HG03280 (cell line): ENCODE measurements around the gene STXBP6.

Source experiments
- ATAC-seq: cut with Tn5 transposase; IDR thresholded peaks from one replicate; pipeline ENCODE4 v1.9.1; 2021; ENCODE audit warnings: mild to moderate bottlenecking, moderate library complexity; ENCODE audit not compliant: unreplicated experiment

Gene STXBP6

DNA sequence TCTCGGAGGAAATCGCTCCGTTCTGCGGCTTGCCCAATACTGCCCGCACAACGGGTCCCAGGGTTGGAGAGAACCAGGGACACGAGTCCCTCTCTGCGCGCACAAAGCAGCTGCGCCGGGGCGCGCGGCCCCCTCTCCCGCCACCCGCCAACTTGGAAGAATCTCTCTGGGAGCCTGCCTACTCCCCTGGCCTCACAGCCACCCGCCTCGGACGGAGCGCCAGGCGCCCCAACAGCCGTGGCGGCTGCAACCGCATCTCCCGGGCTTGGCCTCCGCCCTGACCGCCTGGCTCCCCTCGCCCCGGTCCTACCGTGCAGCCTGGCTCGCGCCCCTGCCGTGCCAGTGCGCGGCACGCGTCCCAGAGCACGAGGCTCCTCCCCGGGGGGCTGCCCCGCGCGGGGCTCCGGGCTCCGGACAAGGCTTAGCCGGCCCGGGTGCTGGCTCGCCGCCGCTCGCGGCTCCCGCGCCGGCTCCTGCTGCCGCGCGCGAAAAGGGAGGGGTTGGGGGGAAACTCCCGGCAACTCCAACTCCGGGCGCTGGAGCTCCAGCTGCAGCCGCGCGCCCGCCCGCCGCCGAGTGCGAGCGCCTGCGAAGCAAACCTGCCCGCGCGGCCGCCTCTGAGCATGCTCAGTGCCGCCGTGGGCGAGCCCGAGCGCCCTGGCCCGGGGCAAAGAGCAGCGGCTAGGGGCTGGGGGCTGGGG lies at the start of gene STXBP6:
Gene STXBP6 (minus strand): TSS at position 580 of the 701 bp plus-strand sequence. CDS start 75,329 bp downstream, outside the sequence.
- ATAC-seq = no peak

DNA sequence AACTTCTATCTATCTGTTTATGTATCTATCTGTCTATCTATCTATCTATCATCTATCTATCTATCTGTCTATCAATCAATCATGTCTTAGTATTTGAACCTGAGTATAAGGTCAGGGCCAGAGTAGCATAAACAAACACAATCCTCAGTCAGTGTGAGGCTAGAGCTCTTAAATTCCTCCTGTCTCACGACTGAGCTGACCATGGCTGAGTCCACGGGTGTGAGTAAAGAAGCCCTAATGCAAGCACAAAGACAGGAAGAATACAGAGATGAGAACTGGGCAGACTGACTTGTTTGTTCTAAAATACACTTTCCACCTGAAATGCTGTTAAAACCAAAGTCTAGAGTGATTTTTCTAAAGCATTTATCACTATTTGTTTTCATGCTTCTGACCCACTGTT lies 47.2 kb upstream of the STXBP6 start:
- no peak for ATAC-seq

DNA sequence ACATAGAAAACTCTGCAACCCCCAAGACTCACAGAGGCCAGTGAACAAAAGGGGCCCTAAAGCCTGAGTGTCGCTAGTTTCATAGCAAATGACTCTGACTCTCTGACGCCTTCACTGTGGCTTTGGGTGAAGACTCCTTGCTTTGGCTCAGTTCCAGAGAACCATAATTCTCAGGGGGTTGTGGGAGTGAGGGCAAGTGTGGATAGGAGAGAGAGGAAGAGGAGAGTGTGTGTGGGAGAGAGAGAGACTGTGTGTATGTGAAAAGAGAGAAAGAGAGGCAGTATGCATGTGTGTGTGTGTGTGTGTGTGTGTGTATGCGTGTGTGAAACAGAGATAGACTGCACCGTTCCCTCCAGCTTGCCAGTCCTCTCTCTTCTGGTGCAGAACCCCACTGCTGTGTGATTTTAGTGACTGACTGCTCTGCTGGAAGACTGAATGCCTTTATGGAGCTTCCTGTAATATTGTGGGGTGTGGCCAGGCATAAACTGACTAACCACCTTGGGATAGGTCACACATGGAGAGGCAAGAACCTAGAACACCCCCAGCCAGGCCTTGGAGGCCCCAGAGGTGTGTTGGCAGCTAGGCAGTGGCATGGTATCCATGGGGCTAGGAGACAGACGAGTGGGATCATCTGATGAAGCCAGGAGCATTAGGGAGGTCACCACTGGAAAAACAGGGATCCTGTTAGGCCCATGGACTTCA lies 45.9 kb upstream of the STXBP6 start:
- no peak for ATAC-seq

DNA sequence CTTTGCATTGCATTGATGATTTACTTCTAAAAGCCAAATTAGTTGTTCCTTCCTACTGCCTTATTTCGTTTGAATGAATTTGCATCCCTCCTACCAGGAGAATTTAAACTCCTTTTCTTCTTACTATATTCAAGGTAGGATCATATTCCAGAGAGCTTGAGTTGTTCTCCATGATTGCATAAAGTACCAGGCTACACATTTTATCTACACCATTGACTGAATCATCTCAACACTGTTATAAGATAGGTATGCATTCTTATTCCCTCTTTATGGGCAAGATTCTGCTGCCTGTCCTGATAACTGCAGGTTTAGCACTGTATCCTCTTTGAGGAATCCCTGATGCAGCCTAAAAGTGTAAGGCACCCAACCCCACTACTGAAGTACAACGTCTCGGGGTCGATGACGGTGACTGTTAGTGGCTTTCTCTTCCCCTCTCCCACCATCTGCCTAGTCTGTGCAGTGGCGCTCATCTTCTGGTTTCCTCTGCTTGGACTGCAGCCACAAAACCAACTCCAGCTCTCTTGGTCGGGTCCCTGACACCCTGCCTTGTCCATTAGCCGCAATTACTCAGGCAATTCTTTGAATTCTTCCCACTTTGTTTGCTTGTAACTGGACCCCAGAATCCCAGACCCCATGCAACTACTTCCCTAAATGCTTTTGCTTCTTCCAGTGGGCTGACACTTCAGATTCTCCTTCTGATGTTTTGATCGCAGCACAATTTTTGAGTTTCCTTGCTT lies 44.4 kb upstream of the STXBP6 start:
- no peak for ATAC-seq

DNA sequence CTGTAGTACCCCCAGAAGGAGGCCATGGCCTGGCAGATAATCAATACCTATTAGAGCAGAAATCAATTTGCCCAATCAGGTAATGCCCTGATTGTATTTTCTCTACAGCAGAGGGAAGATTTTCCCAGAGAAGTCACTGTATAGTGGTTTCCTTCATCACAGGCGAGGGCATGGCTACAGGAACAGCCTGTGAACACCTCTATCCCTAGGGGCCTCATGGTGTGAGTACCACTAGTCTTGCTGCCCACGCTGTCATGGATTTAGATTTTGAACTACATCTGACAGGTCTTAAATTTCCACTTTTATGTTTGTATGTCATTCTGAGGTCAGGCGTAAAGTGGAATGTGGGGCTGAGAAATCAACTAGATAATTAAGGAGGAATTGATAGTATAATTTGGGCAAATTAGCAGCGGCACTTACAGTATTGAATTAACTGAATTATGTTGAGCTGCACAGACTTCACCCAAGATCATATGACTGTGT lies 42.4 kb upstream of the STXBP6 start:
- no peak for ATAC-seq

DNA sequence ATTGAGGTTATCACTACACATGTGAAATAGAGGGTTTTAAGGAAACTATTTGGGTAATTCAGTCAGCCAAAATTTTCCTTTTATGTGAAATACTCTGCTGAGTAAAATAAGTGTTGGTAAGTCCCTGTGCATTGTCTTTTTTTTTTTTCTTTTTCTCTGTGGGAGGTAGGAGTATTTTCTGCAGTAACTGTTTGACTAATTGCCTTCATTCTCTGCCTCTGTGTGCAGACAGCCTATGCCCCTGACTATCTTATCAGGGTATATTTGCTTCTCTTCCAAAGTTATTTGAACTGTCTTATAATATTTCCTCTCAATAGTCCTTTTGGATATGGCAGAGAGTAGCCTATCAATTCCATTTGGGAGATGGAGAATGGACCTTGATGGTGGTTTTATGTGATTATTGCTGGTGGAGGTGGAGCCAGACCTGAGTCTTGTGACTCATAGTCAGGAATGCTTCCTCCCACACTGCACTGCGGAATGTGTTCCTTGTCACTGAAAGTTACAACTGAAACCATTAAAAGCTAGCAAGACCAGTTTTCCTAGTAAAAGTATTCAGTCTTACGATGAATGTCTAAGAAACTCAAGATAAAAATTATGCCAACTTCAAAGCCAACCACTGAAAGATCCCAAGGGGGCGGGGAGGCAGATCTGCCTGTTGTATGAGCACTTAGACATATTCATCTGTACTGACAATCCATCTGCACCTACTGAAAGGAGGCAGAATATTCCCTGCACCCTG lies 40.9 kb upstream of the STXBP6 start:
- ATAC-seq = no peak

DNA sequence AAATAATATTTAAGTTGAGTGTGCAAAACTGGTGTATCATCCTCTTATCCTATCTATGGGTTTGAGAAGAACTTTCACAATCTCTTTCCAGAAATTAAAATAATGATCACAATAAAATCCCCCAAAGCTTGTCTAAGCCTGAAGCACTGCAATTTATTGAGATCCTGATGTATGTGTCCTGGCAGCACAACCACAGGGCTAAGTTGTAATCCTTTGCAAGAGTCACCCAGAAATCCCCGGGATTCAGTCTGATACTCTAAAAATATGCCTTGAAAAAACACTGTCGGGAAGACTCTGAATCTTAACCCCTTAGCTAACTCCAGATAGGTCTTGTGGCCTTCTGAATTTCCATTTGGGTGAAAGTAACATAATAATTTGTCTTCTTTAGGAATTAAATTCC lies 40.3 kb upstream of the STXBP6 start:
- ATAC-seq = no peak

DNA sequence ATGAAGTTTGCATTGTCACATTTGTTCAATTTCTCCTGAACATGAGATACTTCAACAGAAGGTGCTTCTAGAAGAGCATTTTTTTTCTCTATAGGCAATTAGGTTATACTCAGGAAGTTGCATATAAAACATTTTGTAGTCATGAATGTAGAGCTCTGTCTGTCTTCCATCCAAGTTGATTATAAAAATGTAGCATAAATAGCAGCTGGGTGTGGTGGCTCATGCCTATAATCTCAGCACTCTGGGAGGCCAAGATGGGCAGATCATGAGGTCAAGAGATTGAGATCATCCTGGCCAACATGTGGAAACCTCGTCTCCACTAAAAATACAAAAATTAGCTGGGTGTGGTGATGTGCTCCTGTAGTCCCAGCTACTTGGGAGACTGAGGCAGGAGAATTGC lies 39.5 kb upstream of the STXBP6 start:
- ATAC-seq = no peak

DNA sequence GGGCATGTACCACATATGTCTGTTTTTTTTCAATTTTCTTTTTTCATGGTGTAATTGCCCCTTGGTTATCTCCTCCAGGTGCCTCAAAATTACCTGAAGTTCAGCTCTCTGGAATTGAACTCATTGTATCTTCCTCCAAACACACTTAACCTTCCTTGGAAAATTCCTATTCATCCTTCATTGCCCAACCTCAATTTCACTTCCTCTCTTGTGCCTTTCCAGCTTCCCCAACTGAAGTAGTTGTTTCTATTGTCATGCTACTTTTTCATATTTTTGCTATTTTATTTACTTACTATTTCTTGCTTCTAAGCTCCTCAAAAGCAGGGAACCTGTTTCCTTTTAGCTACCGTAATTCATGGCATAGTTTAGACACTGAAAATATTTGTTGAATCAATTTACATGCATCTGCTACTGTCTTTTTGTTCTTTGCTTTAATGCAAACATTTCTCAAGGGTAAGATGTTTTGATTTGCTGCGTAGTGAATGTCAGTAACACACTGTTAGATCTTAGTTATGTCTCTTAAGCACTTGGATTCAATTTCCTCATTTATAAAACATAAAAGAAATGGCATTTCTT lies 37.0 kb upstream of the STXBP6 start:
- no peak for ATAC-seq

DNA sequence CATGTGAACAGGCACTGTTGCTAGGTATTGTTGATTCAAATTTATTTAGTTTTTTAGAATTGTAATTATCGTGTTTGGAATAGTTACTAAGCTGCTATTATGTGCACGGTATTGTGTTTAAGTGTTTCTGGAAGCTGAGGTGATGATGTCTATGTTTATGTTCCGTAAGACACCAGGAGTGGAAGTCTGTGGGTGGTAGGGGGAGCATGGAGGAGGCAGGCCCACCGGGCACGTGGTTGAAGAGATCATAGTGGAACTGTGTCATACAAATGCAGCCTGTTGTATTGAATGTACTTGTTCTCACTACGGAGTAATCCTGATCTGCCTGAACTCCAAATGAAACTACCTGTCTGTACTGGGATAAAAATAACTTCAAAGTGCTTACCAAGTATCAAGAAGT lies 36.1 kb upstream of the STXBP6 start:
- ATAC-seq = no peak

DNA sequence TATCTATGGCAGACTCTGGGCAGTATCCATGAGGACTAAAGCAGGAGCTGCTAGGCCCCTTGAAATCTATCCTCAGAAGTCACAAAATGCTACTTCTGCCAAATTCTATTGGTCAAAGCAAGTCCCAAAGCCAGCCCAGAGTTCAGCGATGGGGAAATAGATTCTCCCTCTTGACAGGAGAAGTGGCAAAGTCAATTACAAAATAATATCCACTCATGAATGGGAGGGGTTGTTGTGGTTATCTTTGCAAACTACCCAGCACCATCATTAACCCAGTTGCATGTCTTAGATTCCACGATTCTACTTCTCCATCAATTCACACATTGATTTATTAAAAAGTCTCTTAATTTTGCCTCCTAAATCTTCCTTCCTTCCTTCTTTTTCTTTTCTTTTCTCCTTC lies 30.7 kb upstream of the STXBP6 start:
- ATAC-seq = no peak

DNA sequence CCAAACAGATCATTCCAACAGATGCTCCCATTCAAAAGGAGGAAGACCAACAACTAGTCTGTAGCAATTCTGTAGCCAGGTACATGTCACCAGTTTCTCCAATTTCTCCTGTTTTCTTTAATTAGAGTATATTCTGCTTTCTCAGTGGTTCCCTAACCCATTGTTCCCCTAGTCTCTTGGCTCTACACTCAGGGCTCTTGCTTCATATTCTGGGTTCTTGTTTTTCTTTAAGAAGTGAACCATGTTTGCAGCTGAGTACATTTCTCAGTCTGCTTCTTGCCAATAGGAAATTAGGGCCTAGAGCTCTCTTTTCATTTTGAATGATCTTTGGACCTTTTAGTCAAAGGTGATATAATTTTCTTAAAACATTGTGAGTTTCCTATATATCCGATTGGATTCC lies 29.4 kb upstream of the STXBP6 start:
- no peak for ATAC-seq

DNA sequence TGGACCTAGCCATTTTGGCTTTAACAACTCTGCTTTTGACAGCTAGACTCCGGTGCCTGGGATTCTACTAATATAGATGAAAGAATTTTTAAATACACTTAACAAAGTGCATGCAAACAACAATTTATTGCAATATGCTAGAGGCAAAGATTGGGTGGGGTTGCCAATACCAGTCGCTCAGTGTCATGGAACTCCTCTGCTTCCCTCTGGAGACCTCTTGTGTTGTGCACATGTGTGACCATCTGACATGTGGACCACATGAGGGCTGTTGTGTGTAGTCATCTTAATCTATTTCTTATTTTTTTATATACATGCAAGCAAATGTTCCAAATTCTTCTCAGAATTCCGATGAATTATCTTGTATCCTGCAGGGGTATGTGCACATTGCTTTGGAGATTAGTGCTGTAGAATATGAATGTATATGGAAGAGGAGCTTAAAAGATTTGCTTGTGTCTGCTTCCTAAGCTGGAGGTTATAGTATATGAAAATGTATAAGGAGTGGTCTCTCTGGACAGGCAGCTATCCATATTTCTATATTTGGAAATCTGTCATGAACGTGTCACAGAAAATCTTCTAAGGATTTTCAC lies 24.2 kb upstream of the STXBP6 start:
- ATAC-seq = no peak

DNA sequence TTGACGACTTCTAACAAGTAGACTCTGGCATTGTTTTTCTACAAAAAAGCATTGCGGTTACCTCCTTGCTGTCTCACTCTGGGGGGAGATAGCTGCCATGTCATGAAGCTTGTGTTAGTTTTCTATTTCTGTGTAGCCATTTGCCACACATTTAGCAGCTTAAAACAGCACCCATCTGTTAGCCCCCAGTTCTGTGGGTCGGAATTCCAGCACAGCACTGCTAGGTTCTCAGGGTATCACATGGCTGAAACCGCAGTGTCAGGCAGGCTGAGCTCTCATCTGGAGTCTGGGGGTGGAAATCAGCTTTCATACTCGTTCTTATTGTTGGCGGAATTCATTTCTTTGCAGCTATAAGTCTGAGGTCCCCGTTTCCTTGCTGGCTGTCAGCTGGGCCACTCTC lies 19.9 kb upstream of the STXBP6 start:
- no peak for ATAC-seq

DNA sequence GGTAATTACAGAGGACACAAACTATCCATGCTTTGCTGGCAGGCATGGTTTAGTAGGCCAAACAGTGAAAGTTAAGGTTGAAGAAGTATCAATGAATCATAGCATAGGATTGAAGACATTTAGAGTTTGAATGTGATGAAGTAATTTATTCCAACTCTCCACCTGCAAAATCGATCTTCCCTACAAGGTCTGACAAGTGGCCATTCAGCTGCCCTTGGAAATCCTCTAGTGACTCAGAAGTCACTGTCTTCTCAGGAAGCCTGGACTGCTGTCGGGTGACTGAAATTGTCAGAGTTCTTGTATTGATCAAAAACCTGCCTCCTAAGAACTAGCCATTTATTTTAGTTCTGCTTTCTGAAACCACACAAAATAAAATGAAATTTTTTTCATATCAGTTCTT lies 17.7 kb upstream of the STXBP6 start:
- ATAC-seq = no peak

DNA sequence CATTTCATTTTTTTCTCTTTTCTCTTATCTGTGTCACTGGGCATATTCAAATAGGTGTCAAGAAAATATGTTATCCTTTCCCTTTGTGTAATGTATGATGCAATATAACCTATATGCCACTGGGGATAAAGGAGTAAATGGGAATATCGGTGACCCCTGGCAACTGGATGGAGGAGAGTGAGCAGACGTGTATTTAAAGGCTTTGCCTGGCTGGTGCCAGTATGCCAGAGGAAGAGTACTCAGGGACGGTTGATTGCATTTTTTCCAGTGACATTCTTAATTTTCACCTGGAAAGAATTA lies 12.0 kb upstream of the STXBP6 start:
- no peak for ATAC-seq

DNA sequence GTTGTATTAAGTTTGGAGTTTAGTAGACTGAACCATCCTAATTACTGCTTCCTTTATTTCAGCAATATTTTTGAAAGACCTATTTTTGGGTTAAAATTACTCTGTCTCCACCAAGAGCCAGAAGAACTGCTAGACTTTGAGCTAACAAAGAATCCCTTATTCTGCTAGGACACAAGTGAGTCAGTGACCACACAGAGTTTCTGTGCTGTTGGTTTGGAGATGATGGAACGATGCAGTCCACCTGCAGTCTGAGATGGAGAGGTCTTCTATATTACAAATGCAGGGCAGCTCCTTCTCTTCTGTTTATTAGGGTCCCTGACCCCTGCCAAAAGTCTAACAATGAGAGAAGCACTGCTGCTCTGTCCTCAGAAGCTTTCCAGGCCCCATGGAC lies 6.7 kb upstream of the STXBP6 start:
- no peak for ATAC-seq

DNA sequence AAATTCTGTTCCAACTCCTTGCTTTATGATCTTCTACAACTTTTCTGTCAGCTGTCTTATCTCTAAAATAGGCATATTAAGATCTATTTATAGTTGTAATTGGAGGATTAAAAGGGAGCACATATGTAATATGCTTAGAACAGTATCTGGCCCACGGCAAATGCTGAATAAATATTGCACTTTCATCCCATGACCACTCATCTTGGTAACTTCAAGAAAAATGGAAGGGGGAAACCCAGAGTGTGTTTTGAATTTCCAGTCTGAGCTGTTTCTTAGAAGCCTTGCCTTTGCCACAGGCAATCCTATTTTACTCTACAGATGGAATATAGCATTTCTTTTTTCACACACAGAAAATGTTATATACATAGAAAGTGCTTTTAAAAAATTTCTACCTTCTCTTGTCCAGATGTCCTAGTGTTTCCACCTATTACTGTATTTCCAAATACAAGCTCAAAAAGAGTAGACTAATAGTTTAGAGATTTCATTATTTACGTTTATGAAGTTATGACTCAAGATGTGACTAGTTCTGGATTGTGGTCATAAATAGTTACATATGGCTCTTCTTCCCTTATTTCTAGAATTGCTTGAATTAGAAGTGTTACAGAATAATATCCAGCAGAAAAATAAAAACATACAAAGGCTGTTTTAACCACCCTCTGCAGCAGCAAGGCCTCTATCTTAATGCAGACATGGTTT lies 6.2 kb upstream of the STXBP6 start:
- no peak for ATAC-seq

DNA sequence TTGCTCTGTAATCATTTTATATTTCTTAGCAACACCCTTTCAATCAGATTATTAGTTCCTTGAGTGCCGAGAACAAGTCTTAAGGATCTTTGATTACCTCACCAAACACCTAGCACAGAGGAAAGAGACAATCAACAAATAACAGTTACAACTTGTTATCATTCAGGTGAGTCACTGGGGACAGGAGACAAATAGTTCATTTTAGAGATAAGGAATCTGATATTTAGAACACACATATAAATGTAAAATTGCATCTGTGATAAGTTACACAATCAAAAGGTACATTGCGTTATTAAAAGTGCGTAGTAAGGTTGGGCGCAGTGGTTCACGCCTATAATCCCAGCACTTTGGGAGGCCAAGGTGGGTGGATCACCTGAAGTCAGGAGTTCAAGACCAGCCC lies 5.1 kb upstream of the STXBP6 start:
- no peak for ATAC-seq

DNA sequence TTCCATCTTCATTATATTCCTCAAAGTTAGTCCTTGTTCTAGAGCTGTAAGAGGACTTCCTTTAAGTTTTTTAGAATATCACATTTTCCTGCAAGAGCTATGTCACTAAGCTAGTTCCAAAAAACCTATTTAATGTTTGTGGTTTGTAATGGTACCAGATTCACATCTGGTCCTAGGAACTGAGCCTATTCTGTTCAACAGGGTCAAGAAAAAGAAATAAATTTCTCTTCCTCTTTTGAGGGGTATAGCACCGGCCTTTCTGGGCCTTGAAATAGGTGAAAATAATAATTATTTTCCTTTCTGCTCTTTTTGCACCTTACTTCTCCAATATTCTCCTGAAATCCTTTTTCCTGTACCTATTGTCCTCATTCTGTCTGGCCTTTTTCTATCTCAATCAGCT lies 3.6 kb upstream of the STXBP6 start:
- ATAC-seq = no peak
